HG03196 (cell line): ENCODE data around the gene CCDC148.
"Not testable (repeated sequence)": the region's sequence is repeated elsewhere in the genome, so short reads cannot be mapped to it uniquely, and the experiment has no call there.

Experiments
- ATAC-seq: cut with Tn5 transposase; IDR thresholded peaks from one replicate; pipeline ENCODE4 v1.9.1; 2021; ENCODE audit not compliant: unreplicated experiment

Gene CCDC148

GRCh38 chr2:158484892-158485556 is 28.5 kb upstream of the CCDC148 start:
- no peak for ATAC-seq

- ATAC-seq = no peak
Observed at GRCh38 chr2:158482594-158482993, 26.0 kb upstream of the CCDC148 start.

- no peak for ATAC-seq
Observed at GRCh38 chr2:158481116-158481515, 24.6 kb upstream of the CCDC148 start.

GRCh38 chr2:158478816-158479215 is 22.3 kb upstream of the CCDC148 start:
- no peak for ATAC-seq

- ATAC-seq = no peak
Observed at GRCh38 chr2:158478237-158478636, 21.7 kb upstream of the CCDC148 start.

GRCh38 chr2:158477202-158477601 is 20.6 kb upstream of the CCDC148 start:
- no peak for ATAC-seq

GRCh38 chr2:158474526-158475011 is 18.0 kb upstream of the CCDC148 start:
- ATAC-seq = not testable (repeated sequence)

GRCh38 chr2:158473719-158474392 is 17.3 kb upstream of the CCDC148 start:
- no peak for ATAC-seq

- not testable (repeated sequence) for ATAC-seq
Observed at GRCh38 chr2:158473300-158473699, 16.7 kb upstream of the CCDC148 start.

GRCh38 chr2:158472829-158473228 is 16.3 kb upstream of the CCDC148 start:
- ATAC-seq = not testable (repeated sequence)

- no peak for ATAC-seq
Observed at GRCh38 chr2:158467248-158467647, 10.7 kb upstream of the CCDC148 start.

GRCh38 chr2:158464426-158465281 is 8.1 kb upstream of the CCDC148 start:
- ATAC-seq = peak; percentile 62

GRCh38 chr2:158463496-158464095 is 7.0 kb upstream of the CCDC148 start:
- no peak for ATAC-seq

- no peak for ATAC-seq
Observed at GRCh38 chr2:158460632-158461297, 4.2 kb upstream of the CCDC148 start.

GRCh38 chr2:158459161-158460003 is 2.8 kb upstream of the CCDC148 start:
- no peak for ATAC-seq

- ATAC-seq = no peak
Observed at GRCh38 chr2:158458617-158458920, 2.0 kb upstream of the CCDC148 start.

- peak; percentile 54 for ATAC-seq
Observed at GRCh38 chr2:158457826-158458616, 1.5 kb upstream of the CCDC148 start.

GRCh38 chr2:158457092-158457825 is 706 bp upstream of the CCDC148 start:
- ATAC-seq = peak; percentile 30
